ENCODE measurements around the gene ARFGEF2.
"Not testable (repeated sequence)": the region's sequence is repeated elsewhere in the genome, so short reads cannot be mapped to it uniquely, and the experiment has no call there.

The ARFGEF2 gene

GRCh38 chr20:49052334-49052733 lies 130.8 kb downstream of the ARFGEF2 start:
- WGBS = 93% methylated on average over 1 of the region's 1 CpG
- H3K36me3 ChIP-seq (ENCODE audit: insufficient read depth, low read length) = peaks cover 63% of the 10 kb centered on the region
- H3K4me3 ChIP-seq (ENCODE audit: low read length) = no peak overlapping the region
- no peaks in the 10 kb centered on the region for H3K9me3 ChIP-seq (ENCODE audit: insufficient read depth, low read depth, low read length)
- H3K27me3 ChIP-seq (ENCODE audit: insufficient read depth, low read length) = no peaks in the 10 kb centered on the region
- peaks cover 16% of the 10 kb centered on the region for H3K4me1 ChIP-seq (ENCODE audit: insufficient read depth, low read length)
- no peak overlapping the region for H3K27ac ChIP-seq (ENCODE audit: low read depth, low read length)
- no peak overlapping the region for H3K9ac ChIP-seq (ENCODE audit: low read depth, low read length)

GRCh38 chr20:49054056-49054643 lies 132.6 kb downstream of the ARFGEF2 start:
- Histone ChIP-seq H3K27ac (ENCODE audit: low read depth, low read length) (no peak overlapping the region), H3K9me3 (ENCODE audit: insufficient read depth, low read depth, low read length) (no peaks in the 10 kb centered on the region), H3K4me1 (ENCODE audit: insufficient read depth, low read length) (peaks cover 8% of the 10 kb centered on the region; the same call in 1 of the 2 replicates), H3K4me3 (ENCODE audit: low read length) (no peak overlapping the region), H3K9ac (ENCODE audit: low read depth, low read length) (no peak overlapping the region), H3K36me3 (ENCODE audit: insufficient read depth, low read length) (peaks cover 60% of the 10 kb centered on the region), H3K27me3 (ENCODE audit: insufficient read depth, low read length) (no peaks in the 10 kb centered on the region)
- 98% methylated on average over 3 of the region's 4 CpGs for WGBS

GRCh38 chr20:49063279-49063678 lies 141.8 kb downstream of the ARFGEF2 start:
- H3K27me3 ChIP-seq (ENCODE audit: insufficient read depth, low read length) = no peaks in the 10 kb centered on the region
- 96% methylated on average over 3 of the region's 3 CpGs for WGBS
- H3K9ac ChIP-seq (ENCODE audit: low read depth, low read length) = no peak overlapping the region
- no peaks in the 10 kb centered on the region for H3K9me3 ChIP-seq (ENCODE audit: insufficient read depth, low read depth, low read length)
- H3K36me3 ChIP-seq (ENCODE audit: insufficient read depth, low read length) = peaks cover 93% of the 10 kb centered on the region
- no peaks in the 10 kb centered on the region for H3K4me1 ChIP-seq (ENCODE audit: insufficient read depth, low read length)
- no peak overlapping the region for H3K27ac ChIP-seq (ENCODE audit: low read depth, low read length)
- H3K4me3 ChIP-seq (ENCODE audit: low read length) = no peak overlapping the region

- no peaks in the 10 kb centered on the region for H3K9me3 ChIP-seq (ENCODE audit: insufficient read depth, low read depth, low read length)
- H3K4me3 ChIP-seq (ENCODE audit: low read length) = no peak overlapping the region
- no peak overlapping the region for H3K9ac ChIP-seq (ENCODE audit: low read depth, low read length)
- peaks cover 98% of the 10 kb centered on the region for H3K36me3 ChIP-seq (ENCODE audit: insufficient read depth, low read length)
- 94% methylated on average over 2 of the region's 2 CpGs for WGBS
- no peaks in the 10 kb centered on the region for H3K27me3 ChIP-seq (ENCODE audit: insufficient read depth, low read length)
- H3K27ac ChIP-seq (ENCODE audit: low read depth, low read length) = no peak overlapping the region
- H3K4me1 ChIP-seq (ENCODE audit: insufficient read depth, low read length) = no peaks in the 10 kb centered on the region
Observed at GRCh38 chr20:49074521-49074920, 153.0 kb downstream of the ARFGEF2 start.

- Histone ChIP-seq H3K9ac (ENCODE audit: low read depth, low read length) (no peak overlapping the region), H3K27ac (ENCODE audit: low read depth, low read length) (no peak overlapping the region), H3K36me3 (ENCODE audit: insufficient read depth, low read length) (peaks cover 100% of the 10 kb centered on the region), H3K4me1 (ENCODE audit: insufficient read depth, low read length) (no peaks in the 10 kb centered on the region), H3K9me3 (ENCODE audit: insufficient read depth, low read depth, low read length) (no peaks in the 10 kb centered on the region), H3K27me3 (ENCODE audit: insufficient read depth, low read length) (no peaks in the 10 kb centered on the region), H3K4me3 (ENCODE audit: low read length) (no peak overlapping the region)
- WGBS = 100% methylated on average over 1 of the region's 3 CpGs
Observed at GRCh38 chr20:49078310-49078709, 156.8 kb downstream of the ARFGEF2 start.

GRCh38 chr20:49082295-49082694 lies 160.8 kb downstream of the ARFGEF2 start:
- H3K4me3 ChIP-seq (ENCODE audit: low read length); H3K9ac ChIP-seq (ENCODE audit: low read depth, low read length); H3K4me1 ChIP-seq (ENCODE audit: insufficient read depth, low read length); H3K27me3 ChIP-seq (ENCODE audit: insufficient read depth, low read length); H3K27ac ChIP-seq (ENCODE audit: low read depth, low read length); H3K9me3 ChIP-seq (ENCODE audit: insufficient read depth, low read depth, low read length): not testable (repeated sequence)
- H3K36me3 ChIP-seq (ENCODE audit: insufficient read depth, low read length) = peaks cover 100% of the 10 kb centered on the region
- 95% methylated on average over 12 of the region's 12 CpGs for WGBS
